Vagina (tissue), 2 donors: ENCODE results near the gene SENP8.

Experiments used
- CTCF ChIP-seq, 3 experiments: fragments of 450-650 bp in 2 of 3; fragments of 200-600 bp in 1 of 3; sonication (generic) in 1 of 3; IDR thresholded peaks; one replicate each; pipeline ENCODE4 v1.5.1; 2017 to 2019; ENCODE audit warnings: antibody characterized with exemption in 3 of 3, mild to moderate bottlenecking in 2 of 3, moderate library complexity in 2 of 3
- POLR2A ChIP-seq, 2 donors: fragments of 450-650 bp; IDR thresholded peaks; one replicate each; pipeline ENCODE4 v1.6.1; 2017; ENCODE audit warnings: antibody characterized with exemption in 2 of 2, mild to moderate bottlenecking in 2 of 2, moderate library complexity in 2 of 2
- POLR2AphosphoS5 ChIP-seq, 2 donors: sonication (generic); formaldehyde crosslinking; IDR thresholded peaks; one replicate each; pipeline ENCODE4 v1.9.0; 2017; ENCODE audit warnings: antibody characterized with exemption in 2 of 2, mild to moderate bottlenecking in 2 of 2, low read depth in 1 of 2; ENCODE audit not compliant: insufficient read depth in 1 of 2

- TF ChIP-seq CTCF (IDR thresholded peaks at IDR 0.05) (no peak), POLR2A (IDR thresholded peaks at IDR 0.05) (no peak), POLR2AphosphoS5 (IDR thresholded peaks at IDR 0.05; ENCODE audit: insufficient read depth in 1 of 2, low read depth in 1 of 2) (no peak)
These were observed 21.4 kb upstream of the SENP8 start for GRCh38 chr15:72096796-72097195.
